Activated T-cell treated with anti-CD3 and anti-CD28 coated beads, Interleukin-2, amount 50 U/mL, for 48 hours (primary cell): Measurements from ENCODE around the gene UBE2G2.

Experiments
- DNase-seq, 2 experiments: peaks; one replicate each; pipeline ENCODE4 v3.0.0-alpha.2; 2020

The UBE2G2 gene

GRCh38 chr21:44814498-44815023 is 12.9 kb upstream of the UBE2G2 start:
- no peak for DNase-seq

GRCh38 chr21:44813727-44814126 is 12.1 kb upstream of the UBE2G2 start:
- DNase-seq = no peak

GRCh38 chr21:44813149-44813548 is 11.5 kb upstream of the UBE2G2 start:
- DNase-seq = no peak

GRCh38 chr21:44812640-44813039 is 11.0 kb upstream of the UBE2G2 start:
- no peak for DNase-seq

- DNase-seq = no peak
Measured at GRCh38 chr21:44810779-44811178, 9.2 kb upstream of the UBE2G2 start.

- no peak for DNase-seq
Measured at GRCh38 chr21:44805859-44806258, 4.2 kb upstream of the UBE2G2 start.

GRCh38 chr21:44805226-44805625 is 3.6 kb upstream of the UBE2G2 start:
- DNase-seq = no peak

GRCh38 chr21:44804762-44805161 is 3.1 kb upstream of the UBE2G2 start:
- DNase-seq = no peak

- no peak for DNase-seq
Measured at GRCh38 chr21:44803651-44804050, 2.0 kb upstream of the UBE2G2 start.

- DNase-seq = peak in 1 of 2 experiments; percentile 40
Measured at GRCh38 chr21:44802396-44803153, 955 bp upstream of the UBE2G2 start.

- DNase-seq = peak in 1 of 2 experiments; percentile 27
Measured at GRCh38 chr21:44800971-44801467, 601 bp downstream of the UBE2G2 start.

- no peak for DNase-seq
Measured at GRCh38 chr21:44800103-44800502, 1.5 kb downstream of the UBE2G2 start.

- DNase-seq = no peak
Measured at GRCh38 chr21:44799646-44800045, 2.0 kb downstream of the UBE2G2 start.

- DNase-seq = no peak
Measured at GRCh38 chr21:44797775-44798174, 3.8 kb downstream of the UBE2G2 start.

- no peak for DNase-seq
Measured at GRCh38 chr21:44795342-44795741, 6.3 kb downstream of the UBE2G2 start.

- no peak for DNase-seq
Measured at GRCh38 chr21:44793592-44794374, 7.8 kb downstream of the UBE2G2 start.

- DNase-seq = peak; percentile 48 to 56
Measured at GRCh38 chr21:44792702-44793591, 8.7 kb downstream of the UBE2G2 start.

- no peak for DNase-seq
Measured at GRCh38 chr21:44791993-44792392, 9.6 kb downstream of the UBE2G2 start.

- DNase-seq = no peak
Measured at GRCh38 chr21:44791246-44791645, 10.4 kb downstream of the UBE2G2 start.

- no peak for DNase-seq
Measured at GRCh38 chr21:44790368-44790767, 11.3 kb downstream of the UBE2G2 start.

GRCh38 chr21:44789880-44790279 is 11.7 kb downstream of the UBE2G2 start:
- no peak for DNase-seq

GRCh38 chr21:44785620-44786335 is 15.8 kb downstream of the UBE2G2 start:
- DNase-seq = no peak
